WTC11 (cell line): Measurements from ENCODE around the gene MALT1.

Source experiments
- CBFB ChIP-seq: sonication (generic); formaldehyde crosslinking; IDR thresholded peaks from 2 replicates; pipeline ENCODE4 v1.8.1; 2022; ENCODE audit warnings: mild to moderate bottlenecking, low read depth, missing genetic modification reagents
- FOXK1 ChIP-seq: sonication (generic); formaldehyde crosslinking; IDR thresholded peaks from 2 replicates; pipeline ENCODE4 v1.8.0; 2022; ENCODE audit warnings: mild to moderate bottlenecking, moderate library complexity, missing genetic modification reagents
- MXD4 ChIP-seq: fragments of 250-450 bp; sonication (Bioruptor Pico); IDR thresholded peaks from 2 replicates; pipeline ENCODE4 v1.8.0; 2021; ENCODE audit warnings: mild to moderate bottlenecking, moderate library complexity, borderline replicate concordance
- TP53 ChIP-seq: sonication (generic); formaldehyde crosslinking; IDR thresholded peaks from 2 replicates; pipeline ENCODE4 v1.8.1; 2023; ENCODE audit warnings: mild to moderate bottlenecking, missing genetic modification reagents
- TF ChIP-seq, protein P1 (sequence below): fragments of 200-600 bp; IDR thresholded peaks from 2 replicates; pipeline ENCODE4 v1.8.0; 2022; ENCODE audit warnings: antibody characterized with exemption
- TF ChIP-seq, protein P2 (sequence below): sonication (generic); formaldehyde crosslinking; IDR thresholded peaks from 2 replicates; pipeline ENCODE4 v1.8.1; 2023; ENCODE audit warnings: mild to moderate bottlenecking, missing genetic modification reagents, moderate library complexity
- TF ChIP-seq, protein P3 (sequence below): sonication (generic); formaldehyde crosslinking; conservative IDR thresholded peaks from 2 replicates; pipeline ENCODE4 v1.8.1; 2022; ENCODE audit warnings: mild to moderate bottlenecking, missing genetic modification reagents
- TF ChIP-seq, protein P4 (sequence below): sonication (generic); formaldehyde crosslinking; IDR thresholded peaks from 2 replicates; pipeline ENCODE4 v1.8.1; 2022; ENCODE audit warnings: low read depth, mild to moderate bottlenecking, moderate library complexity, missing genetic modification reagents, borderline replicate concordance

DNA sequence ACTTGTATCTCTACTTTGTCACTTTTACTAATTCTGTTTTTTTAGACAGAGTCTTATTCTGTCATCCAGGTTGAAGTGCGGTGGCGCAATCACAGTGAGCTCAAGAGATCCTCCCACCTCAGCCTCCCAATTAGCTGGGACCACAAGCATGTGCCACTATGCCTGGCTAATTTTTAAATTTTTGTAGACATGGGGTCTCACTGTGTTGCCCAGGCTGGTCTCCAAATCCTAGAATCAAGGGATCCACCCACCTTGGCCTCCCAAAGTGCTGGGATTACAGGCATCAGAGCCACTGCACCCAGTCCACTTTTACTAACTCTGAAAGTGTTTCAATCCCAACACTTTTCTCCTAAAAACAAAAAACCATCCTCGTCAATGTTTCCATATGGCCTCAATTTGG is 94.9 kb downstream of the MALT1 start:
- TF ChIP-seq, protein P1, sequence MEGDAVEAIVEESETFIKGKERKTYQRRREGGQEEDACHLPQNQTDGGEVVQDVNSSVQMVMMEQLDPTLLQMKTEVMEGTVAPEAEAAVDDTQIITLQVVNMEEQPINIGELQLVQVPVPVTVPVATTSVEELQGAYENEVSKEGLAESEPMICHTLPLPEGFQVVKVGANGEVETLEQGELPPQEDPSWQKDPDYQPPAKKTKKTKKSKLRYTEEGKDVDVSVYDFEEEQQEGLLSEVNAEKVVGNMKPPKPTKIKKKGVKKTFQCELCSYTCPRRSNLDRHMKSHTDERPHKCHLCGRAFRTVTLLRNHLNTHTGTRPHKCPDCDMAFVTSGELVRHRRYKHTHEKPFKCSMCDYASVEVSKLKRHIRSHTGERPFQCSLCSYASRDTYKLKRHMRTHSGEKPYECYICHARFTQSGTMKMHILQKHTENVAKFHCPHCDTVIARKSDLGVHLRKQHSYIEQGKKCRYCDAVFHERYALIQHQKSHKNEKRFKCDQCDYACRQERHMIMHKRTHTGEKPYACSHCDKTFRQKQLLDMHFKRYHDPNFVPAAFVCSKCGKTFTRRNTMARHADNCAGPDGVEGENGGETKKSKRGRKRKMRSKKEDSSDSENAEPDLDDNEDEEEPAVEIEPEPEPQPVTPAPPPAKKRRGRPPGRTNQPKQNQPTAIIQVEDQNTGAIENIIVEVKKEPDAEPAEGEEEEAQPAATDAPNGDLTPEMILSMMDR = no peak
- TF ChIP-seq TP53 (CRISPR knock-in tag) (no peak), FOXK1 (CRISPR knock-in tag) (no peak), CBFB (CRISPR knock-in tag) (no peak), MXD4 (no peak)
- TF ChIP-seq, protein P2, sequence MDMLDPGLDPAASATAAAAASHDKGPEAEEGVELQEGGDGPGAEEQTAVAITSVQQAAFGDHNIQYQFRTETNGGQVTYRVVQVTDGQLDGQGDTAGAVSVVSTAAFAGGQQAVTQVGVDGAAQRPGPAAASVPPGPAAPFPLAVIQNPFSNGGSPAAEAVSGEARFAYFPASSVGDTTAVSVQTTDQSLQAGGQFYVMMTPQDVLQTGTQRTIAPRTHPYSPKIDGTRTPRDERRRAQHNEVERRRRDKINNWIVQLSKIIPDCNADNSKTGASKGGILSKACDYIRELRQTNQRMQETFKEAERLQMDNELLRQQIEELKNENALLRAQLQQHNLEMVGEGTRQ (CRISPR knock-in tag) = no peak
- TF ChIP-seq, protein P3, sequence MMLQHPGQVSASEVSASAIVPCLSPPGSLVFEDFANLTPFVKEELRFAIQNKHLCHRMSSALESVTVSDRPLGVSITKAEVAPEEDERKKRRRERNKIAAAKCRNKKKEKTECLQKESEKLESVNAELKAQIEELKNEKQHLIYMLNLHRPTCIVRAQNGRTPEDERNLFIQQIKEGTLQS (CRISPR knock-in tag) = no peak
- TF ChIP-seq, protein P4, sequence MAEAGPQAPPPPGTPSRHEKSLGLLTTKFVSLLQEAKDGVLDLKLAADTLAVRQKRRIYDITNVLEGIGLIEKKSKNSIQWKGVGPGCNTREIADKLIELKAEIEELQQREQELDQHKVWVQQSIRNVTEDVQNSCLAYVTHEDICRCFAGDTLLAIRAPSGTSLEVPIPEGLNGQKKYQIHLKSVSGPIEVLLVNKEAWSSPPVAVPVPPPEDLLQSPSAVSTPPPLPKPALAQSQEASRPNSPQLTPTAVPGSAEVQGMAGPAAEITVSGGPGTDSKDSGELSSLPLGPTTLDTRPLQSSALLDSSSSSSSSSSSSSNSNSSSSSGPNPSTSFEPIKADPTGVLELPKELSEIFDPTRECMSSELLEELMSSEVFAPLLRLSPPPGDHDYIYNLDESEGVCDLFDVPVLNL (CRISPR knock-in tag) = no peak
